Naive B cell (primary cell): ENCODE results near the gene NECTIN1. TPM values are rescaled to one million over a fixed set of nuclear protein-coding genes. Genes with fewer than 3 reads are reported as not detected.

Experiments used
- ATAC-seq, 2 donors: fragments of 150-1000 bp; cut with Tn5 transposase; 2 replicates each; pipeline ENCODE4 v1.10.0; 2021; ENCODE audit warnings: low read depth in 2 of 2, mild to moderate bottlenecking in 2 of 2, moderate library complexity in 2 of 2
- DNase-seq: peaks from one replicate; pipeline ENCODE4 v3.0.0; 2022
- H3K27ac Mint-ChIP-seq, 6 donors: one replicate each; pipeline ENCODE4 v1.8.0; 2020 to 2022; ENCODE audit warnings: mild to moderate bottlenecking in 6 of 6, mixed read lengths in 6 of 6, moderate library complexity in 5 of 6, inconsistent platforms in 2 of 6
- H3K27me3 Mint-ChIP-seq, 3 donors: one replicate each; pipeline ENCODE4 v1.8.0; 2021 to 2022; ENCODE audit warnings: mixed read lengths in 3 of 3, mild to moderate bottlenecking in 1 of 3
- H3K36me3 Mint-ChIP-seq, 2 donors: one replicate each; pipeline ENCODE4 v1.8.0; 2020 to 2022; ENCODE audit warnings: mixed read lengths in 2 of 2, inconsistent platforms in 1 of 2, mild to moderate bottlenecking in 1 of 2
- H3K4me1 Mint-ChIP-seq, 3 donors: one replicate each; pipeline ENCODE4 v1.8.0; 2020 to 2022; ENCODE audit warnings: mixed read lengths in 3 of 3, inconsistent platforms in 1 of 3, mild to moderate bottlenecking in 1 of 3, moderate library complexity in 1 of 3
- H3K4me3 Mint-ChIP-seq, 8 donors: one replicate each; pipeline ENCODE4 v1.8.0; 2020 to 2022; ENCODE audit warnings: mild to moderate bottlenecking in 8 of 8, mixed read lengths in 8 of 8, moderate library complexity in 8 of 8, inconsistent platforms in 2 of 8
- H3K9me3 Mint-ChIP-seq, 7 donors: one replicate each; pipeline ENCODE4 v1.8.0; 2020 to 2022; ENCODE audit warnings: mixed read lengths in 7 of 7, mild to moderate bottlenecking in 5 of 7, inconsistent platforms in 2 of 7, moderate library complexity in 1 of 7
- polyA plus RNA-seq, 6 donors: library from polyadenylated mRNA; unstranded; fragments of 300-500 nt; fragmentation: Illumina TruSeq; gene quantifications; one replicate each; pipeline ENCODE4 v1.2.3, GENCODE V29; 2021; ENCODE audit warnings: low read depth in 6 of 6

The NECTIN1 gene
- polyA plus RNA-seq, 6 donors from 2014 or later, result 0.24 to 0.74 (median 0.38) TPM; not detected in 1

DNA sequence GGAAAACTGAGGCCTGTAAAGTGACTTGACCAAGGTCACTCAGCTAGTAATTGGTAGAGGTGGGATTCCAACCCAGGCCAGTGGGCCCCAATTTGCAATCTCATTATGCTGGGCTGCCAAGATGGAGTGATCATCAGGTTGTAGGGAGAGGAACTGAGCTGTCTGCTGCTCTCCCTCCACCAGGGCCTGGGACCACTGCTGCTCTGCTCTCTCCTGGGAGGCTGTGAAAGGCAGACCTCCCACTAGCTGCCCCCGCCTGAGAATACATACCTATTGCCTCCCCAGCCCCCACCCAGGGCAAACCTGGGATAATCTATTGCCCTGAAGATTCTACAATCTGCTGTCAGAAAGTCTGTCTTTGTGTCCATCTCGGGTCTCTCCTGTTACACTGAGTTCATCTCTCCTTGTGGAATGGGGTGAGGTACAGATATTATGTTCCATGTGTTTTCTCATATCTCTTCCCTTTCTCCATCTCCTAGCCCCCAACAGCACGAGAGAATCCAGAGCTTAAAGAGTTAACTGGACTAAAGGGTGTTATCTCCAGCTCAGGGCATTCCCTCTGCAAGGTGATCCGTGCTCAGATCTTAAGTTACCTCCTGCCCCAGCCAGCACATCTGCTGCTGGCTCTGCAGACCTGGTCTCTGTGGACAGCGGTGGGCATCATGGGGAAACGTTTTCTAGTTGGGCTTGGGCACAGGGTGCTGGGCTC is 5.6 kb downstream of the NECTIN1 start:
- no peak for DNase-seq
- no peak for ATAC-seq
- no peak overlapping the region for H3K4me3 Mint-ChIP-seq
- no peaks in the 10 kb centered on the region for H3K9me3 Mint-ChIP-seq
- peaks cover 10 to 17% (median 12%) of the 10 kb centered on the region in 3 donors for H3K27me3 Mint-ChIP-seq
- no peaks in the 10 kb centered on the region for H3K36me3 Mint-ChIP-seq
- H3K4me1 Mint-ChIP-seq, result peaks cover 20 to 26% (median 25%) of the 10 kb centered on the region in 3 donors
- H3K27ac Mint-ChIP-seq, result peak overlapping the region in 1 of 6 donors; percentile 27

DNA sequence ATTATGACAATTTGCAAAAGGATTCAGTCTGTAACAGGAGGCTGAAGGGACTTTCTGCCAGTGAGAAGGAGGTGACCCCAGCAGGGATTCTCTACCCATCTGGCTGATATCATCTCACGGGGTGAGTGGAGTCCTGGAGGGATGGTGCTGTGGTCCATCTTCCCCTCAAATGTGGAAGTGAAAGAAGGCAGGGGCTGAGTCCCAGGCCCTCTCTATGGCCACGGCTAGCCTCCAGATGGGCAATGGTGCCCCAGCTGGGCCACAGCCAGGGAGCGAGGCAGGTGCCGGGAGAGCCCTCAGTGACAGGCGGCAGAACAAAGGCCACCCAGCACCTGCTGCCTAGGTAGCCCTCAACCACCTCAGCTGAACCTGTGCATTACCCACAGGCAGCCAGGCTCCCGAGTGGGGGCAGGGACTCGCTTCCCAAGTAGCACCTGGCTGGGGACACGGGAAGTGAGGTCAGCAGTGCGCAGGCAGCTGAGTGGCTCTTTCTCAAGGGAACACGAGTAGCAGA is 6.7 kb downstream of the NECTIN1 start:
- DNase-seq, result no peak
- ATAC-seq, result no peak
- Mint-ChIP-seq H3K27me3 (peaks cover 4 to 17% (median 12%) of the 10 kb centered on the region in 3 donors), H3K4me1 (peaks cover 15 to 21% (median 20%) of the 10 kb centered on the region in 3 donors), H3K4me3 (no peak overlapping the region), H3K36me3 (no peaks in the 10 kb centered on the region), H3K27ac (peak overlapping the region in 1 of 6 donors; percentile 87), H3K9me3 (no peaks in the 10 kb centered on the region)

GRCh38 chr11:119721129-119722120 is 7.6 kb downstream of the NECTIN1 start:
- no peak overlapping the region for H3K4me3 Mint-ChIP-seq
- H3K36me3 Mint-ChIP-seq, result no peaks in the 10 kb centered on the region
- H3K27ac Mint-ChIP-seq, result no peak overlapping the region
- peaks cover 4 to 12% (median 12%) of the 10 kb centered on the region in 3 donors for H3K27me3 Mint-ChIP-seq
- no peak for ATAC-seq
- peaks cover 9 to 19% (median 12%) of the 10 kb centered on the region in 3 donors for H3K4me1 Mint-ChIP-seq
- no peaks in the 10 kb centered on the region for H3K9me3 Mint-ChIP-seq
- no peak for DNase-seq

DNA sequence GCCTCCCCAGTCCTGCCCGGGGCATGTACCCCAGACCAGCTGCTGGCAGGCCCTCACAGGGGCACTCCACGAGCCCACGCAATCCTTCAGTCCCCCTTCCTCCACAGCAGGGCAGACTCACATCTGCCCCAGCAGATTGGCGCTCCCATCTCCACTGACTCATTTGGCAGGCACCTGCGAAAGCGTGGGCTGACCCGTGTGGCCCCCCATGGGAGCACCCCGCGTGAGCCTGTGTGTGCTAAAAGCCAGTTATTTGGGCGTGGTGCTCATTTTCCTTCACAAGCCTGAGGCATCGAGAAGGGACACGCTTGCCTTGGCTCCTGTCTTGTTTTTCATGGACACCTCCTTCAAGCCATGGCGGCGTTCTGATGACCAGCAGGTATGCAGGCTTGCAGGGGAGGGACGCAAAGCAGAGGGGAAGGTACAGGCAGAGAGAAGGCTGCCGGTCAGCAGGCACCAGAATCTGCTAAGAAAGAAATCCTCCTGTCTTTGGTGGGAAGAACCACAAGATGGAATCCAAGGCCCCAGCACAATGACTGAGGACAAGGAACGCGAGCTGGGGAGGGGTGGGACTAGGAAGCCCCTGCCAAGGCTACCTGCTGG is 8.6 kb downstream of the NECTIN1 start:
- ATAC-seq (no peak), DNase-seq (no peak)
- Mint-ChIP-seq H3K9me3 (no peaks in the 10 kb centered on the region), H3K27me3 (peaks cover 4 to 12% (median 12%) of the 10 kb centered on the region in 3 donors), H3K4me1 (peaks cover 0 to 9% (median 3%) of the 10 kb centered on the region in 3 donors), H3K4me3 (no peak overlapping the region), H3K36me3 (no peaks in the 10 kb centered on the region), H3K27ac (peak overlapping the region in 1 of 6 donors; percentile 83)

DNA sequence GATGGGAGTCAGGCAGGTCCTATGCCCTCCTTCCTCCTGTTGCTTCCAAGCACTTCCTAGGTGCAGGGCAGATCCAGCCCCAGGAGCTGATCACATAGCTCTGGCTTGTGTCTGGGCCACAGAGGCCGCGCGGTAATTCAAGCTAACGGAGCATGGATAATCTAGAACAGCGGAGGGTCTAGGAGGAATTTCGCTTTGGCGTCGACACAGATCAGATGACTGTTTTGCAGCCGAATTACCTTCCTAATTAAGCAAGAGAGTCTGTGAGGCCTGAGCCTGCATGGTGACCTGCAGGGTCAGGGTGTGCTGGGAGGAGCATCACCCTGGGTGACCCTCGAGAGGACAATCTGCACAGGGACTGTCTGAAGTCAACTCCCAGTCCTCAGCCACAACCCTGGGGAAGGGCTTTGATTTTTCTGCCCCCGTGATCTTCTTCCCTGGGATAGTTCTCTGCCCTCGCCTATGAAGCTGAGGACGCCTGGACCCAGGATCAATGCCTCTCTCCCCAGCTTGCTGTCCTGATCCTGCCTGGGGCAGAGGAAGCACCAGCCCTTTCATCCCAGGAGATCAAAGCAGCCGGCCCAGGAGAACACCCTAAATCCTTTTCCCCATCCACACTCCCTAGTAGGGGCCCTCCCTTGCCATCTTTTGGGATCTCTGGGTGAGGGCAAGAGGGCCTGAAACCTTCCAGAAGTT is 11.0 kb downstream of the NECTIN1 start:
- ATAC-seq (no peak), DNase-seq (no peak)
- H3K9me3 Mint-ChIP-seq, result no peaks in the 10 kb centered on the region
- peaks cover under 1 to 7% (median 3%) of the 10 kb centered on the region in 3 donors for H3K4me1 Mint-ChIP-seq
- H3K27me3 Mint-ChIP-seq, result peaks cover 4 to 12% (median 12%) of the 10 kb centered on the region in 3 donors
- H3K27ac Mint-ChIP-seq, result peak overlapping the region in 1 of 6 donors; percentile 37
- H3K36me3 Mint-ChIP-seq, result no peaks in the 10 kb centered on the region
- no peak overlapping the region for H3K4me3 Mint-ChIP-seq

- ATAC-seq (no peak), DNase-seq (no peak)
- H3K4me3 Mint-ChIP-seq, result no peak overlapping the region
- no peaks in the 10 kb centered on the region for H3K9me3 Mint-ChIP-seq
- H3K36me3 Mint-ChIP-seq, result no peaks in the 10 kb centered on the region
- peaks cover 1 to 5% (median 4%) of the 10 kb centered on the region in 3 donors for H3K27me3 Mint-ChIP-seq
- peak overlapping the region in 2 of 6 donors; percentile 9 to 83 for H3K27ac Mint-ChIP-seq
- H3K4me1 Mint-ChIP-seq, result peaks cover under 1 to 6% (median 4%) of the 10 kb centered on the region in 3 donors
Observed at GRCh38 chr11:119716582-119717498, 12.2 kb downstream of the NECTIN1 start.

DNA sequence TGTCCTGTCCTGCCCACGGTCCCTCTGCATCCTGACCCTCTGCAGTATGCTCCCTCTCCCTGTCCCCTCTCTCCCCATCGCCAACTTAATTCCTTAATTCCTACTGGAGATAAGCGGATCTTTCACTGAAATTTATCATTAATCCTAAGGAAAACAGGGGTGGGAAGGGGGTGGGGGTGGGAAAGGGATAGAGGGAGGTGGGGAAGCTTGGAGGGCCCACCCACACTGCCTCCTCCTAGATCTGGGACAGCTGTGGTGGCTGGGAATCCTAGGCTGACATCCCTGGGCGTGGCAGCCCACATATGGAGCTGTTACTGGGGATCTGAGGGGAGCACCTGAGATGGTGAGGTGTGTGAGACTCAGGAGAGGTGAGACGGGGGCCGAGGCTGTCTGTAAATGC is 14.4 kb downstream of the NECTIN1 start:
- Mint-ChIP-seq H3K9me3 (peaks cover 0 to 3% (median 0%) of the 10 kb centered on the region in 7 donors), H3K27me3 (peaks cover 6 to 11% (median 8%) of the 10 kb centered on the region in 3 donors), H3K27ac (peak overlapping the region in 1 of 6 donors; percentile 81), H3K4me1 (peaks cover 4 to 9% (median 6%) of the 10 kb centered on the region in 3 donors), H3K4me3 (no peak overlapping the region), H3K36me3 (peaks cover 0 to 6% of the 10 kb centered on the region in 2 donors)
- ATAC-seq (no peak), DNase-seq (no peak)

GRCh38 chr11:119714189-119714588 is 14.8 kb downstream of the NECTIN1 start:
- H3K4me1 Mint-ChIP-seq, result peaks cover 5 to 10% (median 6%) of the 10 kb centered on the region in 3 donors
- peaks cover 0 to 3% (median 0%) of the 10 kb centered on the region in 7 donors for H3K9me3 Mint-ChIP-seq
- peaks cover 6 to 15% (median 12%) of the 10 kb centered on the region in 3 donors for H3K27me3 Mint-ChIP-seq
- H3K27ac Mint-ChIP-seq, result no peak overlapping the region
- no peak for DNase-seq
- no peak overlapping the region for H3K4me3 Mint-ChIP-seq
- ATAC-seq, result no peak
- peaks cover 0 to 6% of the 10 kb centered on the region in 2 donors for H3K36me3 Mint-ChIP-seq

DNA sequence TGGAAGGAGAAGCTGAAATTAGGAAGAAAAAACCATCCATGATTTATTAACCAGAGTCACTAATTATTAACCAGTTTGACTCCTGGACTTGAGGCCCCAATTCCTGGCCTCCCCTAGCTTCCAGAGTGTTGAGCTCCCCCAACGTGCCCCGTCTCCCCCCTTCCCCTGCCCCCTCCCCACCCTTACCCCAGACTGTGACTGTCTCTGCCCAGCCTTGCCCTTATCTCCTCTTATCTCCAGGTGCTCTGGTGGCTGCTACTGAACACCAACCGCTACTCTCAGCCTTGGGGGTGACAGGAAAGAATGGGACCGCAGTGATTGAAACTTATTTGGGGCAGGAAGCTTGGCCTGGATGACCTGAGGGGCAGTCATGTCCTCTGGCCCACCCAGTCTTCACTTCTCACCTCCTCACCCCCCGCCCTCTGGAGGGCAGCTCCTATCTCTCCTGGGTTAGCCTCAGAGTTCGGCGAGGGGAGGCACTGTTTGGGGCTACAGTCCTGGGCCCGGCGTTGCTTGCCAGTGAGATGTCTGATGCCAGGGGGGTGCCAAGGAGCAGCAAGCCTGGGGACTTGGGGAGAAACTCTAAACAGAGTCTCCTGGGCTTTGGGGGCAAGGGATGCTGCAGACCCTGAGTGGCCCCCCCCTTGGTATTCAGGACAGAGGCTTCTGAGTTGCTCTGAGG is 15.5 kb downstream of the NECTIN1 start:
- no peak overlapping the region for H3K27ac Mint-ChIP-seq
- peaks cover 6 to 18% (median 15%) of the 10 kb centered on the region in 3 donors for H3K27me3 Mint-ChIP-seq
- no peak overlapping the region for H3K4me3 Mint-ChIP-seq
- peaks cover 0 to 3% (median 0%) of the 10 kb centered on the region in 7 donors for H3K9me3 Mint-ChIP-seq
- no peak for ATAC-seq
- peaks cover 5 to 10% (median 6%) of the 10 kb centered on the region in 3 donors for H3K4me1 Mint-ChIP-seq
- no peak for DNase-seq
- H3K36me3 Mint-ChIP-seq, result peaks cover 0 to 6% of the 10 kb centered on the region in 2 donors

- no peak overlapping the region for H3K27ac Mint-ChIP-seq
- peaks cover 6 to 26% (median 18%) of the 10 kb centered on the region in 3 donors for H3K27me3 Mint-ChIP-seq
- peaks cover 0 to 6% of the 10 kb centered on the region in 2 donors for H3K36me3 Mint-ChIP-seq
- ATAC-seq (no peak), DNase-seq (no peak)
- H3K4me3 Mint-ChIP-seq, result no peak overlapping the region
- peaks cover 5 to 10% (median 6%) of the 10 kb centered on the region in 3 donors for H3K4me1 Mint-ChIP-seq
- H3K9me3 Mint-ChIP-seq, result peaks cover 0 to 3% (median 0%) of the 10 kb centered on the region in 7 donors
Observed at GRCh38 chr11:119712459-119713358, 16.3 kb downstream of the NECTIN1 start.
